ENCODE data around the gene RNF213. TPM values are rescaled to one million over a fixed set of nuclear protein-coding genes. Genes with fewer than 3 reads are reported as not detected.

RNF213 gene
- total and polyA plus RNA-seq, 10 of the 15 experiments (the other 5 are each of a cell fraction or from before 2014, with no cell fraction given): 18.6 to 145 (median 65.8) TPM

DNA sequence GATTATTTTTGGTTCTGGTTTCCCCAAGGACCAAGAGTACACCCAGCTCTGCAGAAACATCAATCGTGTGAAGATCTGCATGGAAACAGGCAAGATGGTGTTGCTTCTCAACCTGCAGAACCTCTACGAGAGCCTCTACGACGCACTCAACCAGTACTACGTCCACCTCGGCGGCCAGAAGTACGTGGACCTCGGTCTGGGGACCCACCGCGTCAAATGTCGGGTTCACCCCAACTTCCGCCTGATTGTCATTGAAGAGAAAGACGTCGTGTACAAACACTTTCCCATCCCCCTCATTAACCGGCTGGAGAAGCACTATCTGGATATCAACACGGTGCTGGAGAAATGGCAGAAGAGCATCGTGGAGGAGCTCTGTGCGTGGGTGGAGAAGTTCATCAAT is 86.9 kb downstream of the RNF213 start:
- in situ Hi-C loops (cut with MboI): no loop called here
- H3K9me3 ChIP-seq (replicated peaks; ENCODE audit: control insufficient read depth, insufficient read depth, low read length): no peaks in the 10 kb centered on the region
- intact Hi-C loops (cut with micrococcal nuclease; ENCODE audit: unreplicated experiment): no loop called here
- no TSS peak for BruUV-seq (replicated peaks)
- 98% methylated on average over 19 of the region's 19 CpGs for WGBS (ENCODE audit: insufficient coverage, insufficient replicate concordance, low lambda C conversion rate, missing lambda C conversion rate)
- no peaks in the 10 kb centered on the region for H3K27me3 ChIP-seq (replicated peaks in 1 of 2; ENCODE audit: control insufficient read depth in 2 of 2, insufficient read depth in 2 of 2, low read length in 1 of 2)
- ChIA-PET POLR2A (no interaction called here), CTCF (no interaction called here), SMC1A (ENCODE audit: uncharacterized antibody, unreplicated experiment) (no interaction called here), RAD21 (ENCODE audit: unreplicated experiment) (no interaction called here)
- ATAC-seq (no peak), DNase-seq (ENCODE audit: low read depth, low spot score) (no peak), FAIRE-seq (no peak)
- no peaks in the 10 kb centered on the region for H3K4me1 ChIP-seq (ENCODE audit: control insufficient read depth, insufficient read depth, low read length)
- H2AFZ ChIP-seq (ENCODE audit: control insufficient read depth, low read depth, low read length): no peak overlapping the region
- H3K9ac ChIP-seq (ENCODE audit: control insufficient read depth, insufficient read depth, low read length): no peak overlapping the region
- no peak overlapping the region for H3K27ac ChIP-seq (ENCODE audit: control insufficient read depth, insufficient read depth)
- H3K36me3 ChIP-seq (ENCODE audit: control insufficient read depth in 2 of 2, insufficient read depth in 2 of 2, low read length in 1 of 2): peaks cover 50 to 63% of the 10 kb centered on the region in 2 experiments
- H3K79me2 ChIP-seq (ENCODE audit: control insufficient read depth, insufficient read depth, low read length): no peaks in the 10 kb centered on the region
- no peaks in the 10 kb centered on the region for H4K20me1 ChIP-seq (ENCODE audit: control insufficient read depth, insufficient read depth)
- no peak overlapping the region for H3K4me2 ChIP-seq (ENCODE audit: control insufficient read depth, insufficient read depth)
- H3K4me3 ChIP-seq: no peak overlapping the region
- TF ChIP-seq PAX5 (IDR thresholded peaks at IDR 0.05; ENCODE audit: borderline replicate concordance, low read depth, low read length) (no peak), MAX (IDR thresholded peaks at IDR 0.05; ENCODE audit: low read depth, low read length) (no peak), BACH1 (IDR thresholded peaks at IDR 0.05; ENCODE audit: borderline replicate concordance) (no peak), IRF4 (IDR thresholded peaks at IDR 0.05; ENCODE audit: low read depth, low read length) (no peak), YY1 (IDR thresholded peaks at IDR 0.05; ENCODE audit: low read depth, low read length) (no peak), NKRF (conservative IDR thresholded peaks at IDR 0.05) (no peak), RCOR1 (conservative IDR thresholded peaks at IDR 0.05; ENCODE audit: low read depth, low read length) (no peak), CREM (IDR thresholded peaks at IDR 0.05; ENCODE audit: low read depth) (no peak), ZNF384 (IDR thresholded peaks at IDR 0.05; ENCODE audit: borderline replicate concordance, low read depth, low read length) (no peak), MYB (IDR thresholded peaks at IDR 0.05; ENCODE audit: borderline replicate concordance, low read depth, low read length) (no peak), ESRRA (IDR thresholded peaks at IDR 0.05; ENCODE audit: low read length) (no peak), RB1 (IDR thresholded peaks at IDR 0.05; ENCODE audit: borderline replicate concordance) (no peak), CREB1 (IDR thresholded peaks at IDR 0.05; ENCODE audit: low read depth) (no peak), MEF2B (IDR thresholded peaks at IDR 0.05; ENCODE audit: partially characterized antibody, poor library complexity, severe bottlenecking) (no peak), NBN (IDR thresholded peaks at IDR 0.05) (no peak), E2F8 (IDR thresholded peaks at IDR 0.05; ENCODE audit: low read depth, partially characterized antibody) (no peak)
- TF ChIP-seq, protein P1, sequence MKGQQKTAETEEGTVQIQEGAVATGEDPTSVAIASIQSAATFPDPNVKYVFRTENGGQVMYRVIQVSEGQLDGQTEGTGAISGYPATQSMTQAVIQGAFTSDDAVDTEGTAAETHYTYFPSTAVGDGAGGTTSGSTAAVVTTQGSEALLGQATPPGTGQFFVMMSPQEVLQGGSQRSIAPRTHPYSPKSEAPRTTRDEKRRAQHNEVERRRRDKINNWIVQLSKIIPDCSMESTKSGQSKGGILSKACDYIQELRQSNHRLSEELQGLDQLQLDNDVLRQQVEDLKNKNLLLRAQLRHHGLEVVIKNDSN (IDR thresholded peaks at IDR 0.05; ENCODE audit: borderline replicate concordance, extremely low read length, insufficient read depth, low read depth, low read length): no peak
- TF ChIP-seq, protein P2, sequence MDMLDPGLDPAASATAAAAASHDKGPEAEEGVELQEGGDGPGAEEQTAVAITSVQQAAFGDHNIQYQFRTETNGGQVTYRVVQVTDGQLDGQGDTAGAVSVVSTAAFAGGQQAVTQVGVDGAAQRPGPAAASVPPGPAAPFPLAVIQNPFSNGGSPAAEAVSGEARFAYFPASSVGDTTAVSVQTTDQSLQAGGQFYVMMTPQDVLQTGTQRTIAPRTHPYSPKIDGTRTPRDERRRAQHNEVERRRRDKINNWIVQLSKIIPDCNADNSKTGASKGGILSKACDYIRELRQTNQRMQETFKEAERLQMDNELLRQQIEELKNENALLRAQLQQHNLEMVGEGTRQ (IDR thresholded peaks at IDR 0.05; ENCODE audit: borderline replicate concordance, low read depth, low read length): no peak

Data from GM12878 (cell line).